Ishikawa (cell line): Measurements from ENCODE around the gene APOBEC4.
A peak's percentile ranks its signal among the peaks of the same experiment; 100 is the strongest.

Source experiments
- RAD21 ChIP-seq: IDR thresholded peaks from 2 replicates; pipeline ENCODE4 v1.6.1; 2012; ENCODE audit warnings: low read depth
- YY1 ChIP-seq: IDR thresholded peaks from 2 replicates; pipeline ENCODE4 v1.6.1; 2012; ENCODE audit warnings: low read depth

- TF ChIP-seq YY1 (no peak), RAD21 (peak; percentile 36; the same call in 1 of the 2 replicates)
Observed at GRCh38 chr1:183609313-183609712, 43.8 kb downstream of the APOBEC4 start.
